Limb (tissue), 2 donors: Measurements from ENCODE around the gene PDSS2.

Source experiments
- DNase-seq, 2 donors: peaks; one replicate each; pipeline ENCODE4 v3.0.0-alpha.2; 2016; ENCODE audit errors: extremely low spot score in 2 of 2

The PDSS2 gene

DNA sequence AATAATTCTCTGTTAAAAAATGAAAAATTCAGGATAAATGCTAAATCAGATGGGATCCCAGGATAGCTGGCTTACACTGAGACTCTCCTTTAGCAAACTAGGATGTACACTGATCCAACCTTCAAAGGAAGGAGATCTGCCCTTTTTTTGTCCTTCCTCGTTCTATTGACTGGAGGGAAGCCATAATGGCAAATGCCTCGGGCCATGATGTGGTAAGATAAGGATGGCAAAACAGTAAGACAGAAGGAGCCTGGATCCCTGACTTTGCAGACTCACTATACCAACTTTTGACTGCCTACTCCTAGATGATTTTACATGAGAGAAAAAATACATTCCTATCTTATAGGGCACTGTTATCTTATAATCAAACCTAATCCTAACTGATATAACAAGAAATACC is 187.1 kb downstream of the PDSS2 start:
- DNase-seq: no peak

DNA sequence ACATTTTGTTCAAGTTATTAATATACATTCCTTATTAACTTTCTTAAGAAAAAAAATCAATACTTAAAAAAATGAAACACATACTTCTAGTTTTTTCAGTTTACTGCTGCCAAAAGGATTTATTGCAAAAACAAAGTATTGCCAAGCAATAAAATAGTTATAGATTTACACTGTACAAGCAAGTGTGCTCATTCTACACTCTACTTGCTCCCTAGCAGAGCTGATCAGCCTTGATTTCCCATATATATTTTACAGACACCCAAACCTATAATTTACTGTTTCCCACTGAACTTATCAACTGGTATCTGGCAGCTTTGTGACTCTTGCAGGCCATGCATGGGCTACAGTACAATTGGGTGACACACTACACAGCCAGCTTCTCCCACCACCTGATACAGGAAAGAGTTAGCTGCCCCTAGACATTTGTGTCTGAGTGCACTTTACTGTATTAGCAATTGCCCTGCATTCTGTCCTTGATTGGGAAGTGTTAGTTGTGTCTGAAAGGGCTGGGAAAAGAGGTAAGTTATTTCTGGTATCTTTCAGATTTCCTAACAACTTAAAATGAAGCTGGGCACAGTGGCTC is 188.1 kb downstream of the PDSS2 start:
- DNase-seq: no peak

DNA sequence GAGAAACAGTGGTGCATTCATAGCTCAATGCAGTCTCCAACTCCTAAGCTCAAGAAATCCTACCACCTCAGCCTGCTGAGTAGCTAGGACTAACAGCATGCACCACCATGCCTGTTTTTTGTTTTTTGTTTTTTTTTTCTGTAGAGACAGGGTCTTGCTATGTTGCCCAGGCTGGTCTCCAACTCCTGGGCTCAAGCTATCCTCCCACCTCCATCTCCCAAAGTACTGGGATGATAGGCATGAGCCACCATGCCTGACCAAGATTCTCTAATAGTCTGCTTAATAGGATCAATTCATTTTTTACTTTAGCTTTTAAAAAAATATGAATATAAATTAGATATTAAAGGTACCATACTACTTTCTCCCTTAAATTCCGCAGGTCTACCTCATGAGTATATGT is 191.7 kb downstream of the PDSS2 start:
- no peak for DNase-seq

- no peak for DNase-seq
These were observed 192.4 kb downstream of the PDSS2 start for GRCh38 chr6:107267006-107267405.

DNA sequence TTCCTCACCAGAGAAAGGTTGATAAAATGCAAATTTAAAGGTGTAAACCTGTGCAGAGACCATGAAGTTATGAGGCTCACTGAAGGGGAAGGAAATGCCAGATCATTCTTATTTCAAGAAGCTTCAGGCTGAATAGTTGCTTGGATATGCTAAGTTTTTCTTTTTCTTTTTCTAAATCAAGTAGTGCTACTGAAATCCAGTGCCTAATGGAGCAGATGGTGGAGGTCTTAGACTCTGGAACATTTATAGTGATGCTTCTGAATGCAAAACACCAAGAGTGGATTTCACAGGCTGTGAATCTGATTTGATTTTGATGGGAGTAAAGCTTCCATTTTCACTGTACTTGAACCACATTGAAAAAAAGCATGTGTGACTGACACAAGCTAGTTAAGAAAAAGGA is 192.8 kb downstream of the PDSS2 start:
- no peak for DNase-seq

DNA sequence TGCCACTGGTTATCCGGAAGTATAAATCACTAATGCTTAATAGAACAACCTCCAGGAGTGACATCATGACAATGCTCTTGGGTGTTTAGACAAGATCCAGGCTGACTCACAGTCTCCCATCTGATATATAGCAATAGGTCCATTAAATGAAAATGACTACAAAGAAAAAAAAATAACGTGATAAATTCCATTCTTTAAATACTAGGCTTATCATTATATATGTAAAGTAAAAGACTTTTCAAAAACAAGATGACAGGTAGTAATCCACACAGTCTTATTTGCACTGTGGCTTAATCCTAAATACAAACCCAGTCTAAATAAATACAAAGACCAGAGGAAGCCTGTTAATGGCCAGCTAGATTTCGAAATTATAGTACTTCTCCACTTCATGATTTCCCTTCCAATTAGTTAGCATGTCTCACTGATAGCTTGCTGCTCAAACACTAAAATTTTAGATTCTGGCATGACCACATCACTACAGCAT is 195.0 kb downstream of the PDSS2 start:
- no peak for DNase-seq

DNA sequence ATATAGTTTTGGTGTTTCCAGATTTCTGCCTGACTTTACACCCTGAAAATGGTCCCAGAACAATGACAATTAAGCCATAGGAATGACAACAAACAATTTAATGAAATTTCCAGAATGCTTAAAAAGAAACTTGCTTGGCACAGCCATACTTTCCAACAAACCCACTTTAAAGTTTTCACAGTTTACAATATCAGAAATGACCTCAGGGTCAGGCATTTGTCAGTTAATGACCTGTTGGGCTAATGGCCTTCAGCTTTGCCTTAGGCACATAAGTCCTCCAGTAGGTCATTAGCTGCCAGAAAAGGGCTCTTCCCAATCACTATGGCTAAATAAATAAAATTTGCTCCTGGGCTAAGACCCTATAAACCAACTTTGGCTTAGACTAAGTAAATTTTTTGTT is 199.4 kb downstream of the PDSS2 start:
- DNase-seq: no peak

DNA sequence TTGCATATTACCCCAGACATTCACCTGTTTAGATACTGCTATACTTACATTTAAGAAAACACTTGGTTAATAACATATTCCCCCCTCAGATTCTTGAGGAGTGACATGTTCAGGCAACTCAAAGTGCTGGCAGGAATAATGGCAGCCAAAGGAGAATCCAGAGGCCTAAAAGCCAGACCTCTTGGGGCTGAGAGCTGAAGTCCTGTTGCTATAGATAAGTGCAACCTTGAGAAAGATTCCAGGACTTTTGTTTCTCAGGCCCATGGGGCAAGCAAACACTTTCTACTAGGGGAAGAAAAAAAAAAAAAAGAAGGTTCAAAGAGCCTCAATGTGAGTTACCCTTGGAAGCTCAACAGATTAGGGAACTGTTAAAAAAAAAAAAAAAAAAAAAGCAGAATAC is 211.2 kb downstream of the PDSS2 start:
- DNase-seq: no peak

- DNase-seq: no peak
These were observed 212.3 kb downstream of the PDSS2 start for GRCh38 chr6:107246972-107247615.

GRCh38 chr6:107246249-107246971 is 213.0 kb downstream of the PDSS2 start:
- no peak for DNase-seq

GRCh38 chr6:107244742-107245480 is 214.5 kb downstream of the PDSS2 start:
- DNase-seq: no peak

- no peak for DNase-seq
These were observed 215.2 kb downstream of the PDSS2 start for GRCh38 chr6:107244082-107244741.

- no peak for DNase-seq
These were observed 215.9 kb downstream of the PDSS2 start for GRCh38 chr6:107243471-107243870.

DNA sequence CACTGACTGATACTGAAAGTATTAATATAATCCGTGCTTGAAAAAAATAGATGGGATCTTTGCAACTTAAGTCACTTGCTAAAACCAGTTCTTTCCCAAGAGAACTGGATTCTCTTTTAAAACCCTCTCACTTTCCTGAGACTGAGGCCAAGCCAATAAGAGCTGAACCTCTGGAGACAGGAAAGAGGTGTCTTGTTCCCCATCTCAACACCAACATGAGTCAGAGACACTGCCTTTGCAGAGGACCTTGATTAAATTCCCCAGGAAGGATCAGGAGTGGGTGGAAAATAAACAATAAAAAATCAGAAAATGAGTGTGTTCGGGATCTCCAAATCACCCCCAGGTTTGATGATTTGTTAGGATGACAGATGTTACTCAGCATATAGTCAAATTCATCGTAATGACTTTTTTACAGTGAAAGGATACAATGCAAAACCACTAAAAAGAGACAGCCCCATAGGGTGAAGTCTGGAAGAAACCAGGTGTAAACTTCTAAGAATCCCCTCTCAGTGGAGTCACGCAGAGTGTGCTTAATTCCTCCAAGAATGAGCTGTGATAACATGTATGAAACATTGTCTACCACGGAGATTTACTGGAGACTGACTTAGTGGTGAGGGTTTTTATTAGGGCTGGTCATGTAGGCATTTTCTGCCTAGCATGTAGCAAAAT is 221.2 kb downstream of the PDSS2 start:
- no peak for DNase-seq

DNA sequence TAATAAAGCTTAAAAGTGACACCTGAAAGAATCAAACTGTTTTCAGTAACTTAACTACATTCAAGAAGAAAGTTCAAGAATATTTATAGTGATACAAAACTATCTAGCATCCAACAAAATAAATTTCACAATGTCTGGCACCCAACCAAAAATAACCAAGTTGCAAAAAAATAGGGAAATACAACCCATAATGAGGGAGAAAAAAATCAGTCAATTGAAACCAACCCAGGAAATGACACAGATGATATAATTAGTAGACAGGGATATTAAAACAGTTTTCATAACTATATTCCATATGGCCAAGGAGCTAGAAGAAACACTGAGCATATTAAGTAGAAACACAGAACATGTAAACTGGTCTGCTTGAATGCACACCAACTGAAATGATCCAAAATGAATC is 223.9 kb downstream of the PDSS2 start:
- no peak for DNase-seq

DNA sequence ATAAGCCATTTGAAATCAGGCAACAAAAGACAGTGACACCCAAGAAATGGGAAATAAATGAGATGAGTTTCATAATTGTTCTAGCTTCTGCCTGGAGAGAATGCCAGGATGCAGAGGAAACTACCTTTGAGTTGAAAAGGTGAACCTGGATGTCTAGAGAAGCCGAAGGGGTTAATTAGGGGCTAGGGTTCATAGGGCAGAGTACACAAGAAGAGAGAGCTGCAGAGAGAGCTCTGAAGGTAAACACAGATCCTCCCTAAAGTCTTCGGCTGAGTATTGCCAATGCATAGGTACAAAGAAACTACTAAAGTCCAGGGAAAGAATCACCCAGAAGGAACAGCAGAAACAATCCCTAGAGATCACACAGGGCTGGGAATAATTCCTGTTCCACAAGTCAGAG is 224.4 kb downstream of the PDSS2 start:
- no peak for DNase-seq

DNA sequence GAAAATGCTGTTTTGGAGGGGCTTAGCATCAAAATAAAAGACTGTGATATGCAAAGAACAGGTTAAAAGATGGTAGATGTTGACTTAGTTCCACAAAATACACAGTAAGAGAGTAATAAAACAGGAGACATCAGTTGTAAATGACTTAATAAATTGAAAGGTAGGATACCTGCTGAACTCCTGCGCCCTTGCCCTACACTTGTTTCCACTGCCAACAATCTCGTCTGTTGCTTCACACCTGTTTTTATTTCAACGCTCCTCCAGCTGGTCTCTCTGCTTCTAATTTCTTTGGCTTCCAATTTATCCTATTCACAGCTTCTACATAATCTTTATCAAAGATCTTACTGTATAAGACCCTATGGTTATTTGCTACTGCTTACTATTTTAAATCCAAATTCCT is 228.1 kb downstream of the PDSS2 start:
- DNase-seq: no peak

- no peak for DNase-seq
These were observed 228.9 kb downstream of the PDSS2 start for GRCh38 chr6:107230448-107230847.

GRCh38 chr6:107230024-107230423 is 229.3 kb downstream of the PDSS2 start:
- DNase-seq: no peak

- DNase-seq: no peak
These were observed 230.6 kb downstream of the PDSS2 start for GRCh38 chr6:107228754-107229153.

GRCh38 chr6:107221519-107221918 is 237.8 kb downstream of the PDSS2 start:
- DNase-seq: no peak
